ENCODE results near the gene HSH2D. TPM values are rescaled to one million over a fixed set of nuclear protein-coding genes. Genes with fewer than 3 reads are reported as not detected.

The HSH2D gene
- total and polyA plus RNA-seq, 9 of the 15 experiments (the other 6 are each of a cell fraction or from before 2014, with no cell fraction given), result 0.03 to 1.1 (median 0.35) TPM; not detected in 1

GRCh38 chr19:16185123-16185767 is 41.8 kb downstream of the HSH2D start, which contains the start of gene FAM32A (continued):
- no peak for TF ChIP-seq MED1 (CRISPR knock-in tag; IDR thresholded peaks at IDR 0.05; ENCODE audit: borderline replicate concordance)
- no peak for TF ChIP-seq TSHZ1 (CRISPR knock-in tag; IDR thresholded peaks at IDR 0.05)
- TF ChIP-seq CTCF (IDR thresholded peaks at IDR 0.05 in 2 of 3, conservative IDR thresholded peaks at IDR 0.05 in 1 of 3; ENCODE audit: insufficient read depth in 2 of 3, low read depth in 1 of 3, low read length in 3 of 3), result no peak; a peak in 1 of 6 replicates
- peak; percentile 88; the same call in 1 of the 2 replicates for TF ChIP-seq GTF2E2 (tag; IDR thresholded peaks at IDR 0.05)
- no peak for TF ChIP-seq FOXJ3 (CRISPR knock-in tag; IDR thresholded peaks at IDR 0.05)
- peak; percentile 50; the same call in 1 of the 2 replicates for TF ChIP-seq ZNF511 (CRISPR knock-in tag; IDR thresholded peaks at IDR 0.05)
- TF ChIP-seq POLR2H (tag; IDR thresholded peaks at IDR 0.05; ENCODE audit: low read depth), result no peak
- peak; percentile 97 for TF ChIP-seq E2F8 (IDR thresholded peaks at IDR 0.05; ENCODE audit: low read depth, partially characterized antibody)
- TF ChIP-seq RBFOX2 (IDR thresholded peaks at IDR 0.05; ENCODE audit: low read depth, low read length), result peak; percentile 94
- no peak for TF ChIP-seq ZNF518B (CRISPR knock-in tag; IDR thresholded peaks at IDR 0.05)
- no peak for TF ChIP-seq BCL6 (CRISPR knock-in tag; IDR thresholded peaks at IDR 0.05)
- TF ChIP-seq SNIP1 (IDR thresholded peaks at IDR 0.05; ENCODE audit: low read depth), result no peak

Measured in K562 (cell line).